Ramos (cell line): ENCODE data around the gene POU2AF1.

Experiments used
- in situ Hi-C: fragments of 300-500 bp; cut with MboI; formaldehyde crosslinking; loops from one replicate; pipeline ENCODE4 v1.14.3; 2022; ENCODE audit warnings: low sequenced_read_pairs; ENCODE audit not compliant: unreplicated experiment

POU2AF1 gene

GRCh38 chr11:111391328-111392124 lies 12.5 kb upstream of the POU2AF1 start:
- in situ Hi-C loops: no loop called here

- in situ Hi-C loops: no loop called here
Measured at GRCh38 chr11:111388842-111389241, 9.8 kb upstream of the POU2AF1 start.

GRCh38 chr11:111388420-111388819 lies 9.3 kb upstream of the POU2AF1 start:
- in situ Hi-C loops: no loop called here

GRCh38 chr11:111387363-111387762 lies 8.3 kb upstream of the POU2AF1 start:
- in situ Hi-C loops: no loop called here

GRCh38 chr11:111386611-111387150 lies 7.6 kb upstream of the POU2AF1 start:
- in situ Hi-C loops: no loop called here

GRCh38 chr11:111384494-111384893 lies 5.4 kb upstream of the POU2AF1 start:
- in situ Hi-C loops: no loop called here

- in situ Hi-C loops: no loop called here
Measured at GRCh38 chr11:111382451-111382850, 3.4 kb upstream of the POU2AF1 start.

- in situ Hi-C loops: no loop called here
Measured at GRCh38 chr11:111379602-111380136, 594 bp upstream of the POU2AF1 start.

- in situ Hi-C loops: no loop called here
Measured at GRCh38 chr11:111378185-111378860, 752 bp downstream of the POU2AF1 start.

GRCh38 chr11:111376181-111376871 lies 2.7 kb downstream of the POU2AF1 start:
- in situ Hi-C loops: no loop called here

- in situ Hi-C loops: loop anchor here (5.0 kb wide), 1 partner anchor 91 kb away; no protein-coding TSS in a partner anchor
Measured at GRCh38 chr11:111373590-111373989, 5.5 kb downstream of the POU2AF1 start.

GRCh38 chr11:111372538-111372937 lies 6.5 kb downstream of the POU2AF1 start:
- in situ Hi-C loops: loop anchor here (5.0 kb wide), 1 partner anchor 90 kb away; no protein-coding TSS in a partner anchor

GRCh38 chr11:111370902-111371578 lies 8.0 kb downstream of the POU2AF1 start:
- in situ Hi-C loops: loop anchor here (5.0 kb wide), 1 partner anchor 89 kb away; no protein-coding TSS in a partner anchor

- in situ Hi-C loops: loop anchor here (5.0 kb wide), 1 partner anchor 88 kb away; no protein-coding TSS in a partner anchor
Measured at GRCh38 chr11:111370270-111370901, 8.7 kb downstream of the POU2AF1 start.

- in situ Hi-C loops: loop anchor here (5.0 kb wide), 1 partner anchor 54 kb away; no protein-coding TSS in a partner anchor
Measured at GRCh38 chr11:111368285-111368560, 10.9 kb downstream of the POU2AF1 start.

- in situ Hi-C loops: loop anchor here (5.0 kb wide), 1 partner anchor 55 kb away; no protein-coding TSS in a partner anchor
Measured at GRCh38 chr11:111367411-111368284, 11.4 kb downstream of the POU2AF1 start.

- in situ Hi-C loops: loop anchor here (5.0 kb wide), 1 partner anchor 56 kb away; no protein-coding TSS in a partner anchor
Measured at GRCh38 chr11:111366560-111367410, 12.3 kb downstream of the POU2AF1 start.
